WTC11 (cell line): ENCODE results near the gene SPACDR. TPM values are rescaled to one million over a fixed set of nuclear protein-coding genes. Genes with fewer than 3 reads are reported as not detected.

Experiments used
- ATAC-seq: fragments of 200-7000 bp; cut with Tn5 transposase; 2 replicates; pipeline ENCODE4 v1.10.0; 2021; ENCODE audit warnings: mild to moderate bottlenecking, moderate library complexity
- CTCF ChIA-PET: fragments of 300-600 bp; sonication (Branson Sonifier 250); formaldehyde crosslinking; loops from one replicate; lab custom pipeline; 2021; ENCODE audit warnings: antibody characterized with exemption; lab: Charles Lee
- POLR2A ChIA-PET: fragments of 350-600 bp; sonication (Branson Sonifier 250); formaldehyde crosslinking; loops from one replicate; lab custom pipeline; 2021; ENCODE audit warnings: antibody characterized with exemption; lab: Charles Lee
- DNase-seq: peaks from one replicate; pipeline ENCODE4 v3.0.0; 2021; ENCODE audit warnings: low spot score
- H3K27ac Mint-ChIP-seq: 2 replicates; pipeline ENCODE4 v1.8.0; 2021; ENCODE audit warnings: mixed read lengths
- H3K27me3 Mint-ChIP-seq: 2 replicates; pipeline ENCODE4 v1.8.0; 2021; ENCODE audit warnings: low read depth, mild to moderate bottlenecking, moderate library complexity, mixed read lengths
- H3K36me3 Mint-ChIP-seq: 2 replicates; pipeline ENCODE4 v1.8.0; 2021; ENCODE audit warnings: mixed read lengths
- H3K4me1 Mint-ChIP-seq: 2 replicates; pipeline ENCODE4 v1.8.0; 2022; ENCODE audit warnings: mixed read lengths
- H3K4me3 Mint-ChIP-seq: 2 replicates; pipeline ENCODE4 v1.8.0; 2021; ENCODE audit warnings: mild to moderate bottlenecking, moderate library complexity, mixed read lengths
- H3K9me3 Mint-ChIP-seq: 2 replicates; pipeline ENCODE4 v1.8.0; 2021; ENCODE audit warnings: mixed read lengths
- CBFB ChIP-seq: sonication (generic); formaldehyde crosslinking; IDR thresholded peaks from 2 replicates; pipeline ENCODE4 v1.8.1; 2022; ENCODE audit warnings: mild to moderate bottlenecking, low read depth, missing genetic modification reagents
- ESRRA ChIP-seq: sonication (generic); formaldehyde crosslinking; IDR thresholded peaks from 2 replicates; pipeline ENCODE4 v1.8.1; 2022; ENCODE audit warnings: mild to moderate bottlenecking, missing genetic modification reagents, borderline replicate concordance
- FOXP1 ChIP-seq: sonication (generic); formaldehyde crosslinking; IDR thresholded peaks from 2 replicates; pipeline ENCODE4 v1.8.0; 2022; ENCODE audit warnings: missing genetic modification reagents, mild to moderate bottlenecking, moderate library complexity, borderline replicate concordance
- KAT7 ChIP-seq: sonication (generic); formaldehyde crosslinking; IDR thresholded peaks from 2 replicates; pipeline ENCODE4 v1.8.1; 2023; ENCODE audit warnings: missing genetic modification reagents, mild to moderate bottlenecking, borderline replicate concordance
- NFE2L1 ChIP-seq: sonication (generic); formaldehyde crosslinking; IDR thresholded peaks from 2 replicates; pipeline ENCODE4 v1.8.1; 2023; ENCODE audit warnings: missing genetic modification reagents
- NR2C2 ChIP-seq: sonication (generic); formaldehyde crosslinking; IDR thresholded peaks from 2 replicates; pipeline ENCODE4 v1.8.0; 2022; ENCODE audit warnings: mild to moderate bottlenecking, missing genetic modification reagents
- ZNF219 ChIP-seq: sonication (generic); formaldehyde crosslinking; IDR thresholded peaks from 2 replicates; pipeline ENCODE4 v1.8.0; 2023; ENCODE audit warnings: missing genetic modification reagents, mild to moderate bottlenecking, borderline replicate concordance
- ZNF396 ChIP-seq: fragments of 250-450 bp; sonication (Bioruptor Pico); IDR thresholded peaks from 2 replicates; pipeline ENCODE4 v1.8.0; 2021; ENCODE audit warnings: mild to moderate bottlenecking, moderate library complexity, borderline replicate concordance
- ZNF671 ChIP-seq: fragments of 250-450 bp; sonication (Bioruptor Pico); IDR thresholded peaks from 2 replicates; pipeline ENCODE4 v1.8.0; 2021; ENCODE audit warnings: mild to moderate bottlenecking
- total RNA-seq: library from RNA; stranded (reverse); gene quantifications from 3 replicates; pipeline ENCODE4 v1.2.3, GENCODE V29; 2021
- TF ChIP-seq, protein P1 (sequence below): fragments of 250-450 bp; sonication (Bioruptor Pico); IDR thresholded peaks from 2 replicates; pipeline ENCODE4 v1.9.0; 2021; ENCODE audit warnings: mild to moderate bottlenecking
- TF ChIP-seq, protein P2 (sequence below): sonication (generic); formaldehyde crosslinking; IDR thresholded peaks from 2 replicates; pipeline ENCODE4 v1.8.0; 2022; ENCODE audit warnings: mild to moderate bottlenecking, missing genetic modification reagents
- TF ChIP-seq, protein P3 (sequence below): sonication (generic); formaldehyde crosslinking; IDR thresholded peaks from 2 replicates; pipeline ENCODE4 v1.8.1; 2023; ENCODE audit warnings: mild to moderate bottlenecking, missing genetic modification reagents, borderline replicate concordance
- TF ChIP-seq, protein P4 (sequence below): sonication (generic); formaldehyde crosslinking; IDR thresholded peaks from 2 replicates; pipeline ENCODE4 v1.8.1; 2023; ENCODE audit warnings: mild to moderate bottlenecking, missing genetic modification reagents
- TF ChIP-seq, protein P5 (sequence below): sonication (generic); formaldehyde crosslinking; IDR thresholded peaks from 2 replicates; pipeline ENCODE4 v1.8.0; 2023; ENCODE audit warnings: missing genetic modification reagents
- TF ChIP-seq, protein P6 (sequence below): fragments of 200-600 bp; IDR thresholded peaks from 2 replicates; pipeline ENCODE4 v1.8.0; 2022; ENCODE audit warnings: antibody characterized with exemption
- TF ChIP-seq, protein P7 (sequence below): sonication (generic); formaldehyde crosslinking; IDR thresholded peaks from 2 replicates; pipeline ENCODE4 v1.8.0; 2023; ENCODE audit warnings: missing genetic modification reagents, mild to moderate bottlenecking, borderline replicate concordance
- TF ChIP-seq, protein P8 (sequence below): sonication (generic); formaldehyde crosslinking; IDR thresholded peaks from 2 replicates; pipeline ENCODE4 v1.8.0; 2022; ENCODE audit warnings: mild to moderate bottlenecking, missing genetic modification reagents

SPACDR gene
- total RNA-seq, 1 experiment from 2014 or later, result 0.33 TPM

DNA sequence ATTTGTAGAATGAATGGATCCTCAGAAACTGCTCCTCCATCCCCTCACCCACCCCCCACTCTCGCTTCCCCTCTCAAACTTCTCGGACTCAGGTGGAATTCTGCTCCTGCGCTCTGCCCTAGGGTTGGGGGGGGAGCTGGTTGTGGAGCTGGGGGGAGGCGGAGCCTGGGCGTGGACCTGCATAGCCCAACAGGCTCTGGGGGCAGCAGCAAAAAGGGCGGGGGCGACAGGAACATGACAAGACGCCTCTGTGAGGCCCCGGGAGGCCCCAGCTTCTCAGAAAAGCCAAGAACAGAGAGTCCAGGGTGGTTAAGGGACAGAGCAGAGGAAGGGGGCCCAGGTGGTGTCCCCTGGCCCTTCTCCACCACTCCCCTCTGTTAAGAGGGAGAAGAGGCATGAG lies 11.5 kb upstream of the SPACDR start (continued):
- TF ChIP-seq, protein P1, sequence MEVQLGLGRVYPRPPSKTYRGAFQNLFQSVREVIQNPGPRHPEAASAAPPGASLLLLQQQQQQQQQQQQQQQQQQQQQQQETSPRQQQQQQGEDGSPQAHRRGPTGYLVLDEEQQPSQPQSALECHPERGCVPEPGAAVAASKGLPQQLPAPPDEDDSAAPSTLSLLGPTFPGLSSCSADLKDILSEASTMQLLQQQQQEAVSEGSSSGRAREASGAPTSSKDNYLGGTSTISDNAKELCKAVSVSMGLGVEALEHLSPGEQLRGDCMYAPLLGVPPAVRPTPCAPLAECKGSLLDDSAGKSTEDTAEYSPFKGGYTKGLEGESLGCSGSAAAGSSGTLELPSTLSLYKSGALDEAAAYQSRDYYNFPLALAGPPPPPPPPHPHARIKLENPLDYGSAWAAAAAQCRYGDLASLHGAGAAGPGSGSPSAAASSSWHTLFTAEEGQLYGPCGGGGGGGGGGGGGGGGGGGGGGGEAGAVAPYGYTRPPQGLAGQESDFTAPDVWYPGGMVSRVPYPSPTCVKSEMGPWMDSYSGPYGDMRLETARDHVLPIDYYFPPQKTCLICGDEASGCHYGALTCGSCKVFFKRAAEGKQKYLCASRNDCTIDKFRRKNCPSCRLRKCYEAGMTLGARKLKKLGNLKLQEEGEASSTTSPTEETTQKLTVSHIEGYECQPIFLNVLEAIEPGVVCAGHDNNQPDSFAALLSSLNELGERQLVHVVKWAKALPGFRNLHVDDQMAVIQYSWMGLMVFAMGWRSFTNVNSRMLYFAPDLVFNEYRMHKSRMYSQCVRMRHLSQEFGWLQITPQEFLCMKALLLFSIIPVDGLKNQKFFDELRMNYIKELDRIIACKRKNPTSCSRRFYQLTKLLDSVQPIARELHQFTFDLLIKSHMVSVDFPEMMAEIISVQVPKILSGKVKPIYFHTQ, result no peak
- TF ChIP-seq, protein P2, sequence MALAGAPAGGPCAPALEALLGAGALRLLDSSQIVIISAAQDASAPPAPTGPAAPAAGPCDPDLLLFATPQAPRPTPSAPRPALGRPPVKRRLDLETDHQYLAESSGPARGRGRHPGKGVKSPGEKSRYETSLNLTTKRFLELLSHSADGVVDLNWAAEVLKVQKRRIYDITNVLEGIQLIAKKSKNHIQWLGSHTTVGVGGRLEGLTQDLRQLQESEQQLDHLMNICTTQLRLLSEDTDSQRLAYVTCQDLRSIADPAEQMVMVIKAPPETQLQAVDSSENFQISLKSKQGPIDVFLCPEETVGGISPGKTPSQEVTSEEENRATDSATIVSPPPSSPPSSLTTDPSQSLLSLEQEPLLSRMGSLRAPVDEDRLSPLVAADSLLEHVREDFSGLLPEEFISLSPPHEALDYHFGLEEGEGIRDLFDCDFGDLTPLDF, result no peak

DNA sequence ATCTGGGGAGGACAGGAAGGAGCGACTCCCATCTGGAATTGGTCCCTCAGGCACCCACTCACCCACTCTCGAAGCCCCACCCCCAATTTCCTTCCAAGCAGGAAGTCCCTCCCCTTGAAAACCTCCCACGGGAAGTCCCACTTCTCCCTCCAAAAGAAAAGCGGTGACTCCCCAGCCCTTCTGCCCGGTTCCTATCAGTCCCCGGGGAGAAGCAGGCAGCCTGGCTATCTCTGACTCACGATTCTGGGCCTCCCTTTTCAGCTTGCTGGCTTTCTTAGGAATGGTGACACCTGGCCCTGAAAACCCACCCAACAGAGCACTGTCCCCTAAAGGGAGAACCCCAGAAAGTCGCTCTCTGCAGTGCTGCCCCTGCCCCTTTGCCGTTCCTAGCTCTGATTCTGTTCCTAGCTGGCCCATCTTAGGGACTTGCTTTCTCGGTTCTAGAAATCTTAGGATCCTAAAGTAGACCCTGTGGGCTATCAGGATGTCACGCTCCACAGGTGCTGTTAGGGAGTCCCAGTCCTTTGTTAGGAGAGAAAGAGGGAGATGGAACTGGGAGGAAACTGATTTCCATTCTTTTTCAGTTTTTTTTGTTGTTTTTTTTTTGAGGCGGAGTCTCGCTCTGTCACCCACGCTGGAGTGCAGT lies 8.9 kb upstream of the SPACDR start:
- no peak for ATAC-seq
- Mint-ChIP-seq H3K27me3 (no peaks in the 10 kb centered on the region), H3K36me3 (no peaks in the 10 kb centered on the region), H3K4me1 (peaks cover 26% of the 10 kb centered on the region), H3K9me3 (no peaks in the 10 kb centered on the region), H3K4me3 (no peak overlapping the region), H3K27ac (no peak overlapping the region)
- ChIA-PET CTCF (interaction anchor here (1.0 to 1.5 kb wide), 3 partner anchors 10 to 91 kb away, joined by 3 to 5 read pairs (median 4); no protein-coding TSS in a partner anchor), POLR2A (no interaction called here)
- DNase-seq, result no peak
- TF ChIP-seq ESRRA (CRISPR knock-in tag) (no peak), NFE2L1 (no peak), FOXP1 (CRISPR knock-in tag) (no peak), CBFB (CRISPR knock-in tag) (no peak), KAT7 (CRISPR knock-in tag) (no peak), ZNF396 (no peak), ZNF219 (CRISPR knock-in tag) (no peak), NR2C2 (CRISPR knock-in tag) (no peak), ZNF671 (no peak)
- TF ChIP-seq, protein P3, sequence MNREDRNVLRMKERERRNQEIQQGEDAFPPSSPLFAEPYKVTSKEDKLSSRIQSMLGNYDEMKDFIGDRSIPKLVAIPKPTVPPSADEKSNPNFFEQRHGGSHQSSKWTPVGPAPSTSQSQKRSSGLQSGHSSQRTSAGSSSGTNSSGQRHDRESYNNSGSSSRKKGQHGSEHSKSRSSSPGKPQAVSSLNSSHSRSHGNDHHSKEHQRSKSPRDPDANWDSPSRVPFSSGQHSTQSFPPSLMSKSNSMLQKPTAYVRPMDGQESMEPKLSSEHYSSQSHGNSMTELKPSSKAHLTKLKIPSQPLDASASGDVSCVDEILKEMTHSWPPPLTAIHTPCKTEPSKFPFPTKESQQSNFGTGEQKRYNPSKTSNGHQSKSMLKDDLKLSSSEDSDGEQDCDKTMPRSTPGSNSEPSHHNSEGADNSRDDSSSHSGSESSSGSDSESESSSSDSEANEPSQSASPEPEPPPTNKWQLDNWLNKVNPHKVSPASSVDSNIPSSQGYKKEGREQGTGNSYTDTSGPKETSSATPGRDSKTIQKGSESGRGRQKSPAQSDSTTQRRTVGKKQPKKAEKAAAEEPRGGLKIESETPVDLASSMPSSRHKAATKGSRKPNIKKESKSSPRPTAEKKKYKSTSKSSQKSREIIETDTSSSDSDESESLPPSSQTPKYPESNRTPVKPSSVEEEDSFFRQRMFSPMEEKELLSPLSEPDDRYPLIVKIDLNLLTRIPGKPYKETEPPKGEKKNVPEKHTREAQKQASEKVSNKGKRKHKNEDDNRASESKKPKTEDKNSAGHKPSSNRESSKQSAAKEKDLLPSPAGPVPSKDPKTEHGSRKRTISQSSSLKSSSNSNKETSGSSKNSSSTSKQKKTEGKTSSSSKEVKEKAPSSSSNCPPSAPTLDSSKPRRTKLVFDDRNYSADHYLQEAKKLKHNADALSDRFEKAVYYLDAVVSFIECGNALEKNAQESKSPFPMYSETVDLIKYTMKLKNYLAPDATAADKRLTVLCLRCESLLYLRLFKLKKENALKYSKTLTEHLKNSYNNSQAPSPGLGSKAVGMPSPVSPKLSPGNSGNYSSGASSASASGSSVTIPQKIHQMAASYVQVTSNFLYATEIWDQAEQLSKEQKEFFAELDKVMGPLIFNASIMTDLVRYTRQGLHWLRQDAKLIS (CRISPR knock-in tag), result no peak
- TF ChIP-seq, protein P4, sequence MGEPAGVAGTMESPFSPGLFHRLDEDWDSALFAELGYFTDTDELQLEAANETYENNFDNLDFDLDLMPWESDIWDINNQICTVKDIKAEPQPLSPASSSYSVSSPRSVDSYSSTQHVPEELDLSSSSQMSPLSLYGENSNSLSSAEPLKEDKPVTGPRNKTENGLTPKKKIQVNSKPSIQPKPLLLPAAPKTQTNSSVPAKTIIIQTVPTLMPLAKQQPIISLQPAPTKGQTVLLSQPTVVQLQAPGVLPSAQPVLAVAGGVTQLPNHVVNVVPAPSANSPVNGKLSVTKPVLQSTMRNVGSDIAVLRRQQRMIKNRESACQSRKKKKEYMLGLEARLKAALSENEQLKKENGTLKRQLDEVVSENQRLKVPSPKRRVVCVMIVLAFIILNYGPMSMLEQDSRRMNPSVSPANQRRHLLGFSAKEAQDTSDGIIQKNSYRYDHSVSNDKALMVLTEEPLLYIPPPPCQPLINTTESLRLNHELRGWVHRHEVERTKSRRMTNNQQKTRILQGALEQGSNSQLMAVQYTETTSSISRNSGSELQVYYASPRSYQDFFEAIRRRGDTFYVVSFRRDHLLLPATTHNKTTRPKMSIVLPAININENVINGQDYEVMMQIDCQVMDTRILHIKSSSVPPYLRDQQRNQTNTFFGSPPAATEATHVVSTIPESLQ, result no peak
- TF ChIP-seq, protein P5, sequence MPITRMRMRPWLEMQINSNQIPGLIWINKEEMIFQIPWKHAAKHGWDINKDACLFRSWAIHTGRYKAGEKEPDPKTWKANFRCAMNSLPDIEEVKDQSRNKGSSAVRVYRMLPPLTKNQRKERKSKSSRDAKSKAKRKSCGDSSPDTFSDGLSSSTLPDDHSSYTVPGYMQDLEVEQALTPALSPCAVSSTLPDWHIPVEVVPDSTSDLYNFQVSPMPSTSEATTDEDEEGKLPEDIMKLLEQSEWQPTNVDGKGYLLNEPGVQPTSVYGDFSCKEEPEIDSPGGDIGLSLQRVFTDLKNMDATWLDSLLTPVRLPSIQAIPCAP (CRISPR knock-in tag), result no peak
- TF ChIP-seq, protein P6, sequence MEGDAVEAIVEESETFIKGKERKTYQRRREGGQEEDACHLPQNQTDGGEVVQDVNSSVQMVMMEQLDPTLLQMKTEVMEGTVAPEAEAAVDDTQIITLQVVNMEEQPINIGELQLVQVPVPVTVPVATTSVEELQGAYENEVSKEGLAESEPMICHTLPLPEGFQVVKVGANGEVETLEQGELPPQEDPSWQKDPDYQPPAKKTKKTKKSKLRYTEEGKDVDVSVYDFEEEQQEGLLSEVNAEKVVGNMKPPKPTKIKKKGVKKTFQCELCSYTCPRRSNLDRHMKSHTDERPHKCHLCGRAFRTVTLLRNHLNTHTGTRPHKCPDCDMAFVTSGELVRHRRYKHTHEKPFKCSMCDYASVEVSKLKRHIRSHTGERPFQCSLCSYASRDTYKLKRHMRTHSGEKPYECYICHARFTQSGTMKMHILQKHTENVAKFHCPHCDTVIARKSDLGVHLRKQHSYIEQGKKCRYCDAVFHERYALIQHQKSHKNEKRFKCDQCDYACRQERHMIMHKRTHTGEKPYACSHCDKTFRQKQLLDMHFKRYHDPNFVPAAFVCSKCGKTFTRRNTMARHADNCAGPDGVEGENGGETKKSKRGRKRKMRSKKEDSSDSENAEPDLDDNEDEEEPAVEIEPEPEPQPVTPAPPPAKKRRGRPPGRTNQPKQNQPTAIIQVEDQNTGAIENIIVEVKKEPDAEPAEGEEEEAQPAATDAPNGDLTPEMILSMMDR, result no peak
- TF ChIP-seq, protein P7, sequence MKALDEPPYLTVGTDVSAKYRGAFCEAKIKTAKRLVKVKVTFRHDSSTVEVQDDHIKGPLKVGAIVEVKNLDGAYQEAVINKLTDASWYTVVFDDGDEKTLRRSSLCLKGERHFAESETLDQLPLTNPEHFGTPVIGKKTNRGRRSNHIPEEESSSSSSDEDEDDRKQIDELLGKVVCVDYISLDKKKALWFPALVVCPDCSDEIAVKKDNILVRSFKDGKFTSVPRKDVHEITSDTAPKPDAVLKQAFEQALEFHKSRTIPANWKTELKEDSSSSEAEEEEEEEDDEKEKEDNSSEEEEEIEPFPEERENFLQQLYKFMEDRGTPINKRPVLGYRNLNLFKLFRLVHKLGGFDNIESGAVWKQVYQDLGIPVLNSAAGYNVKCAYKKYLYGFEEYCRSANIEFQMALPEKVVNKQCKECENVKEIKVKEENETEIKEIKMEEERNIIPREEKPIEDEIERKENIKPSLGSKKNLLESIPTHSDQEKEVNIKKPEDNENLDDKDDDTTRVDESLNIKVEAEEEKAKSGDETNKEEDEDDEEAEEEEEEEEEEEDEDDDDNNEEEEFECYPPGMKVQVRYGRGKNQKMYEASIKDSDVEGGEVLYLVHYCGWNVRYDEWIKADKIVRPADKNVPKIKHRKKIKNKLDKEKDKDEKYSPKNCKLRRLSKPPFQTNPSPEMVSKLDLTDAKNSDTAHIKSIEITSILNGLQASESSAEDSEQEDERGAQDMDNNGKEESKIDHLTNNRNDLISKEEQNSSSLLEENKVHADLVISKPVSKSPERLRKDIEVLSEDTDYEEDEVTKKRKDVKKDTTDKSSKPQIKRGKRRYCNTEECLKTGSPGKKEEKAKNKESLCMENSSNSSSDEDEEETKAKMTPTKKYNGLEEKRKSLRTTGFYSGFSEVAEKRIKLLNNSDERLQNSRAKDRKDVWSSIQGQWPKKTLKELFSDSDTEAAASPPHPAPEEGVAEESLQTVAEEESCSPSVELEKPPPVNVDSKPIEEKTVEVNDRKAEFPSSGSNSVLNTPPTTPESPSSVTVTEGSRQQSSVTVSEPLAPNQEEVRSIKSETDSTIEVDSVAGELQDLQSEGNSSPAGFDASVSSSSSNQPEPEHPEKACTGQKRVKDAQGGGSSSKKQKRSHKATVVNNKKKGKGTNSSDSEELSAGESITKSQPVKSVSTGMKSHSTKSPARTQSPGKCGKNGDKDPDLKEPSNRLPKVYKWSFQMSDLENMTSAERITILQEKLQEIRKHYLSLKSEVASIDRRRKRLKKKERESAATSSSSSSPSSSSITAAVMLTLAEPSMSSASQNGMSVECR (CRISPR knock-in tag), result no peak
- TF ChIP-seq, protein P8, sequence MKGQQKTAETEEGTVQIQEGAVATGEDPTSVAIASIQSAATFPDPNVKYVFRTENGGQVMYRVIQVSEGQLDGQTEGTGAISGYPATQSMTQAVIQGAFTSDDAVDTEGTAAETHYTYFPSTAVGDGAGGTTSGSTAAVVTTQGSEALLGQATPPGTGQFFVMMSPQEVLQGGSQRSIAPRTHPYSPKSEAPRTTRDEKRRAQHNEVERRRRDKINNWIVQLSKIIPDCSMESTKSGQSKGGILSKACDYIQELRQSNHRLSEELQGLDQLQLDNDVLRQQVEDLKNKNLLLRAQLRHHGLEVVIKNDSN, result no peak
